Measurements from ENCODE around the gene CHST13. TPM values are rescaled to one million over a fixed set of nuclear protein-coding genes. Genes with fewer than 3 reads are reported as not detected.

Gene CHST13
- total RNA-seq, 2 donors from 2014 or later: 1.6 to 6.7 TPM

DNA sequence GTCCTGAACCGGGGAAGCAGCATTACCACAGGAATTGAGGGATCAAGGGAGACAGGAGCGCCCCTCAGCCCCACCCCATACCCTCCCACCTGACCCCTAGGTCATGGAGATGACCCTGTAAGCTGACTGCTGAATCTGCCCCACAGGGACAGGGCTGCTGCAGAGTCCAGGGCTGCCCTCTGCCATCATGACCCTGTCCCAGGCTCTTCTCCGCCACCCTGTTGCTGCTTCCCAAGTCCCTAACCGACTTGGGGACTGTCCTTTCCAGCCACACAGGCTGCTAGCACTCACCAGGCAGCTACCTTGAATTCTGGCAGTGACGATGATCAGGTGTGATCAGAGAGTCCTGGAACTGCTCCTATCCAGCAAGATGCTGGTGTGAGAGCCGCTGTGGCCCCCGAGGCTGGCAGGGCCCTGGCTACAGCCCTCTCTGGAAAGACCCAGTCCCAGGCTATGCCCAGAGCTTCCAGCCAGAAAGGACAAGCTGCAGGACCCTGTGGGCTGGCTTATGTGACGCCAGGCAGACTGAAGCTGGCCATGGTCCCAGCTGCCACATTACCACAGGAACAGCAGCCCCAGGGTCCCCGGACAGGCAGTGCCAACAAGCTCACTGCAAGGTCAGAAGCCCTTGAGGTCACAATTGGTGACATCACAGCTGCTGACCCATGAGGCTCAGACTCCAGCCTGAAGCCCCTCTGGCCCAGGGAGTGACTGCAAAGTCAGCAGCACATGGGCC, 34.5 kb downstream of the CHST13 start, which contains the start of gene C3orf22:
C3orf22 (minus strand) TSS at position 597 of the 736 bp plus-strand sequence. CDS start 5,542 bp downstream, outside the sequence.
- Mint-ChIP-seq H3K4me1 (no peaks in the 10 kb centered on the region), H3K27me3 (ENCODE audit: insufficient read depth) (peaks cover 1% of the 10 kb centered on the region), H3K4me3 (no peak within 1 kb of the TSS), H3K9me3 (peaks cover 5% of the 10 kb centered on the region), H3K27ac (no peak within 1 kb of the TSS), H3K36me3 (ENCODE audit: low read depth) (no peaks in the 10 kb centered on the region)
- H3K36me3 ChIP-seq (ENCODE audit: control insufficient read depth, insufficient read depth, low read length): no peaks in the 10 kb centered on the region
- H3K4me1 ChIP-seq (ENCODE audit: control insufficient read depth, insufficient read depth, low read length): no peaks in the 10 kb centered on the region
- DNase-seq: peak; percentile 51
- H3K27me3 ChIP-seq (ENCODE audit: control insufficient read depth, insufficient read depth, low read length, poor library complexity, severe bottlenecking): no peaks in the 10 kb centered on the region
- no peak within 1 kb of the TSS for H3K27ac ChIP-seq (ENCODE audit: low read depth, low read length)
- no peak within 1 kb of the TSS for H3K4me3 ChIP-seq (ENCODE audit: low read length)
- H3K9me3 ChIP-seq (ENCODE audit: control insufficient read depth, low read length): no peaks in the 10 kb centered on the region
- TF ChIP-seq, protein P1, sequence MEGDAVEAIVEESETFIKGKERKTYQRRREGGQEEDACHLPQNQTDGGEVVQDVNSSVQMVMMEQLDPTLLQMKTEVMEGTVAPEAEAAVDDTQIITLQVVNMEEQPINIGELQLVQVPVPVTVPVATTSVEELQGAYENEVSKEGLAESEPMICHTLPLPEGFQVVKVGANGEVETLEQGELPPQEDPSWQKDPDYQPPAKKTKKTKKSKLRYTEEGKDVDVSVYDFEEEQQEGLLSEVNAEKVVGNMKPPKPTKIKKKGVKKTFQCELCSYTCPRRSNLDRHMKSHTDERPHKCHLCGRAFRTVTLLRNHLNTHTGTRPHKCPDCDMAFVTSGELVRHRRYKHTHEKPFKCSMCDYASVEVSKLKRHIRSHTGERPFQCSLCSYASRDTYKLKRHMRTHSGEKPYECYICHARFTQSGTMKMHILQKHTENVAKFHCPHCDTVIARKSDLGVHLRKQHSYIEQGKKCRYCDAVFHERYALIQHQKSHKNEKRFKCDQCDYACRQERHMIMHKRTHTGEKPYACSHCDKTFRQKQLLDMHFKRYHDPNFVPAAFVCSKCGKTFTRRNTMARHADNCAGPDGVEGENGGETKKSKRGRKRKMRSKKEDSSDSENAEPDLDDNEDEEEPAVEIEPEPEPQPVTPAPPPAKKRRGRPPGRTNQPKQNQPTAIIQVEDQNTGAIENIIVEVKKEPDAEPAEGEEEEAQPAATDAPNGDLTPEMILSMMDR (conservative IDR thresholded peaks at IDR 0.05): no peak
- 87% methylated on average over 7 to 9 of the region's 9 CpGs for WGBS, 2 experiments (ENCODE audit: insufficient coverage in 1 of 2, insufficient read length in 1 of 2)
- H3K9ac ChIP-seq (ENCODE audit: extremely low read depth, low read length, poor library complexity, severe bottlenecking): no peak within 1 kb of the TSS

DNA sequence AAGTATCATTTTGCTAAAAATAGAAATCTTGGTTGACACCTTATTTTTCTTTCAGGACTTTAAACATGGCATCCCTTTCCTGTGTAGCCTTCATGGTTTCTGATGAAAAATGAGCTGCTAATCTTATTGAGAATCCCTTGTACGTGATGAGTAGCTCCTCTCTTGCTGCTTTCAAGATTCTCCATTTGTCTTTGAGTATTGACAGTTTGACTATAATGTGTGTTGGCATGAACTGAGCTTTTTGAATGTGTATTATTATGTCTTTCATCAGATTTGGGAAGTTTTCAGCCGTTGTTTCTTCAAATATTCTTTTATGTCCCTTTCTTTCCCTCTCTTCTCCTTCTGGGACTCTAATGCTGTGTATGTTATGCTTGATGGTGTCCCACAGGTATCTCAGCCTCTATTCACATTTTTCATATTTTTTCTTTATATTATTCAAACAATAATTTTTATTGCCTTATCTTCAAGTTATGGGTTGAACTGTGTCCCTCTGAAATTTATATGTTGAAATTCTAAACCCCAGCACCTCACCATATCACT, 38.9 kb downstream of the CHST13 start:
- no peak for DNase-seq
- Histone ChIP-seq H3K36me3 (ENCODE audit: control insufficient read depth, insufficient read depth, low read length) (no peaks in the 10 kb centered on the region), H3K27ac (ENCODE audit: low read depth, low read length) (no peak overlapping the region), H3K9me3 (ENCODE audit: control insufficient read depth, low read length) (no peaks in the 10 kb centered on the region), H3K4me1 (ENCODE audit: control insufficient read depth, insufficient read depth, low read length) (peaks cover 5% of the 10 kb centered on the region), H3K4me3 (ENCODE audit: low read length) (no peak overlapping the region), H3K9ac (ENCODE audit: extremely low read depth, low read length, poor library complexity, severe bottlenecking) (no peak overlapping the region), H3K27me3 (ENCODE audit: control insufficient read depth, insufficient read depth, low read length, poor library complexity, severe bottlenecking) (no peaks in the 10 kb centered on the region)
- TF ChIP-seq, protein P1 (conservative IDR thresholded peaks at IDR 0.05): no peak
- H3K9me3 Mint-ChIP-seq: peaks cover 5% of the 10 kb centered on the region
- H3K4me1 Mint-ChIP-seq: peaks cover 8% of the 10 kb centered on the region
- H3K36me3 Mint-ChIP-seq (ENCODE audit: low read depth): no peaks in the 10 kb centered on the region
- H3K27me3 Mint-ChIP-seq (ENCODE audit: insufficient read depth): peaks cover 1% of the 10 kb centered on the region
- 57 to 91% methylated on average over 1 to 2 of the region's 2 CpGs for WGBS, 2 experiments (ENCODE audit: insufficient coverage in 1 of 2, insufficient read length in 1 of 2)
- no peak overlapping the region for H3K27ac Mint-ChIP-seq
- H3K4me3 Mint-ChIP-seq: no peak overlapping the region

DNA sequence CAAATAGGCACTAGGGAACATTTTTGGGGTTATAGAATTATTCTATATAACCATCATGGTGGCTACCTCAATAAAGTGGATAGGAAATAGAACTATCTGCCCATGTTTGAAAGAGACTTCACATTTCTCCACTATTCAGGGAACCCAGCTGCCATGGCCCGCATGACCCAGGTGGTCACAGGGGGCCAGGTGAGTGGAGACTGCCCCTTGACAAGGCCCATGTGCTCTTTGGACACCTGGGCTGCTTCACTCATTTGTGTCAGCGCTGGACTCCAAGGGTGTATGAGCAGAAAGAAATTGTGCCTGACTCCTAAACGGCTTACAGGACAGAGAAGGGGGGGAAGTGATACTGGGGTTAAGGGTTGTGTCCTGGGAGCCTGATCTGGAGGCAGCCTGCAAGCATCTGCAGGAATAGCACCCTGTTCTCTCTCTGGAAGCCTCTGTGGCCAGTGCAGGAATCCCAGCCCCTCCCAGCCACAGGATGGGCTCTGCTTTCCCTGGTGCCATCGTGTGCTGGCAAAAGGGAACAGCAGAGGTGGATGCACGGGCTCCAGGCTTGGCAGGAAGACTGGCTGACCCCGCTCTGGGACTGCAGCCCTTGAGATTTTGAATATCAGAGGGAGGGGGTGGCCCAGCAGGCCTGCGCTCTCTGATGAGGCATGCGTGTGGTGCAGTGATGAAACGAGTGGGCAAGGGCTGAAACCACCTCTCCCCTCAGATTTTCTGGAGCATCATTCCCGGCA, 43.9 kb downstream of the CHST13 start:
- Mint-ChIP-seq H3K27ac (no peak overlapping the region), H3K9me3 (peaks cover under 1% of the 10 kb centered on the region), H3K4me3 (no peak overlapping the region), H3K4me1 (peaks cover 8% of the 10 kb centered on the region), H3K36me3 (ENCODE audit: low read depth) (no peaks in the 10 kb centered on the region), H3K27me3 (ENCODE audit: insufficient read depth) (no peaks in the 10 kb centered on the region)
- peak; percentile 58 for DNase-seq
- no peak overlapping the region for H3K4me3 ChIP-seq (ENCODE audit: low read length)
- 76 to 100% methylated on average over 2 to 10 of the region's 10 CpGs for WGBS, 2 experiments (ENCODE audit: insufficient coverage in 1 of 2, insufficient read length in 1 of 2)
- no peaks in the 10 kb centered on the region for H3K9me3 ChIP-seq (ENCODE audit: control insufficient read depth, low read length)
- H3K36me3 ChIP-seq (ENCODE audit: control insufficient read depth, insufficient read depth, low read length): no peaks in the 10 kb centered on the region
- peaks cover 5% of the 10 kb centered on the region for H3K4me1 ChIP-seq (ENCODE audit: control insufficient read depth, insufficient read depth, low read length)
- no peak overlapping the region for H3K9ac ChIP-seq (ENCODE audit: extremely low read depth, low read length, poor library complexity, severe bottlenecking)
- no peaks in the 10 kb centered on the region for H3K27me3 ChIP-seq (ENCODE audit: control insufficient read depth, insufficient read depth, low read length, poor library complexity, severe bottlenecking)
- TF ChIP-seq, protein P1 (conservative IDR thresholded peaks at IDR 0.05): peak; percentile 33
- H3K27ac ChIP-seq (ENCODE audit: low read depth, low read length): no peak overlapping the region
